ENCODE measurements around the gene SYT17.

DNA sequence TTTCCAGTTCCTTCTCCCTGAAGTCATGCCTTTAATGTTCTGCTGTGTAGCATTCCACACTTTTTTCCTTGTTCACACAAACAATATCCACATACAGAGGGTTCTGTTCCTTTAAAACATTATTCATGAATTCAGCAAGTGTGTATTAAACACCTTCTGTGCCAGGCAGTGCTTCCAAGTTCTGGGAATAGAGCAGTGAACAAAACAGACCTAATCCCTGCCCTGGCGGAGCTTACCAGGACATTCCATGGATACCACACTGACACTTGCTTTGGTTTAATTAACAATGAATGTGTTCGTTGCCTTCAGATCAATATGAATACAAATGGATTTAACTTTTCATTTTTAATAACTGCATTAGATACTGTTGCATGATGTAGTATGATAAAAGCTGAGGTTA lies 59.6 kb downstream of the SYT17 start:
- TF ChIP-seq CTCF (IDR thresholded peaks at IDR 0.05; ENCODE audit: borderline replicate concordance, extremely low read depth, low read length, poor library complexity, severe bottlenecking) (no peak), EZH2 (IDR thresholded peaks at IDR 0.05; ENCODE audit: borderline replicate concordance, low read depth, low read length, severe bottlenecking) (no peak)

Data from DND-41 (cell line).